ENCODE measurements around the gene FZD10.

DNA sequence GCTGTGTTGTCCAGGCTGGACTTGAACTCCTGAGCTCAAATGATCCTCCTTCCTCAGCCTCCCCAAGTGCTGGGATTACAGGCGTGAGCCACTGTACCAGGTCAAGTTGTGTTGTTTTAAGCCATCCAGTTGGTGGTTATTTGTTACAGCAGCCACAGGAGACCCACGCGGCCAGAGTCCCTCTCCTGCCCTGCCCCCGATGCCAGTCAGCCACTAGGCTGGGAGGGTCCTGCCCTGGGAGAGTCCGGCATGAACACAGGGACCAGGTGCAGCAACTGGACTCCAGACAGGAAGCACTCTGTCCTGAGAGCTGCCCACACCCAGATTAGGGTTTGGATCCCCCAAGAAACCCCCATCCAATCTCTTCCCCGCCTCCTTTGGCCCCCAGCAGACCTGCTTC is 44.1 kb upstream of the FZD10 start:
- TF ChIP-seq, protein P1, sequence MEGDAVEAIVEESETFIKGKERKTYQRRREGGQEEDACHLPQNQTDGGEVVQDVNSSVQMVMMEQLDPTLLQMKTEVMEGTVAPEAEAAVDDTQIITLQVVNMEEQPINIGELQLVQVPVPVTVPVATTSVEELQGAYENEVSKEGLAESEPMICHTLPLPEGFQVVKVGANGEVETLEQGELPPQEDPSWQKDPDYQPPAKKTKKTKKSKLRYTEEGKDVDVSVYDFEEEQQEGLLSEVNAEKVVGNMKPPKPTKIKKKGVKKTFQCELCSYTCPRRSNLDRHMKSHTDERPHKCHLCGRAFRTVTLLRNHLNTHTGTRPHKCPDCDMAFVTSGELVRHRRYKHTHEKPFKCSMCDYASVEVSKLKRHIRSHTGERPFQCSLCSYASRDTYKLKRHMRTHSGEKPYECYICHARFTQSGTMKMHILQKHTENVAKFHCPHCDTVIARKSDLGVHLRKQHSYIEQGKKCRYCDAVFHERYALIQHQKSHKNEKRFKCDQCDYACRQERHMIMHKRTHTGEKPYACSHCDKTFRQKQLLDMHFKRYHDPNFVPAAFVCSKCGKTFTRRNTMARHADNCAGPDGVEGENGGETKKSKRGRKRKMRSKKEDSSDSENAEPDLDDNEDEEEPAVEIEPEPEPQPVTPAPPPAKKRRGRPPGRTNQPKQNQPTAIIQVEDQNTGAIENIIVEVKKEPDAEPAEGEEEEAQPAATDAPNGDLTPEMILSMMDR (IDR thresholded peaks at IDR 0.05): no peak
- no peak for TF ChIP-seq EP300 (IDR thresholded peaks at IDR 0.05)

All from ovary (tissue), 3 donors.